GM23338 (cell line): ENCODE measurements around the gene ASPG. TPM values are rescaled to one million over a fixed set of nuclear protein-coding genes. Genes with fewer than 3 reads are reported as not detected.

ENCODE experiments used
- ATAC-seq: fragments of 200-7000 bp; cut with Tn5 transposase; 3 replicates; pipeline ENCODE4 v1.9.1; 2020
- DNase-seq: peaks from one replicate; pipeline ENCODE4 v3.0.0-alpha.2; 2015; ENCODE audit warnings: low spot score
- H2AFZ ChIP-seq: fragments of 200-600 bp; sonication (generic); 2 replicates; pipeline ENCODE4 v1.8.0; 2016; ENCODE audit warnings: antibody characterized with exemption, mild to moderate bottlenecking, moderate library complexity
- H3F3A ChIP-seq: fragments of 200-600 bp; sonication (generic); replicated peaks from 2 replicates; pipeline ENCODE4 v1.8.0; 2017; ENCODE audit warnings: antibody characterized with exemption, mixed run types, low read depth
- H3K27ac ChIP-seq: fragments of 200-600 bp; sonication (generic); 2 replicates; pipeline ENCODE4 v1.6.1; 2016; ENCODE audit warnings: low read depth
- H3K27me3 ChIP-seq: fragments of 200-600 bp; sonication (generic); 2 replicates; pipeline ENCODE4 v1.8.0; 2016; ENCODE audit warnings: mild to moderate bottlenecking, mixed run types, moderate library complexity; ENCODE audit not compliant: insufficient read depth
- H3K36me3 ChIP-seq: fragments of 200-600 bp; sonication (generic); 2 replicates; pipeline ENCODE4 v1.8.0; 2016; ENCODE audit warnings: mild to moderate bottlenecking; ENCODE audit not compliant: insufficient read depth
- H3K4me1 ChIP-seq: fragments of 200-600 bp; sonication (generic); 2 replicates; pipeline ENCODE4 v1.8.0; 2016; ENCODE audit warnings: mild to moderate bottlenecking, moderate library complexity; ENCODE audit not compliant: insufficient read depth
- H3K4me2 ChIP-seq: fragments of 200-600 bp; sonication (generic); 2 replicates; pipeline ENCODE4 v1.7.1; 2017; ENCODE audit warnings: mixed run types
- H3K4me3 ChIP-seq: fragments of 200-600 bp; sonication (generic); 2 replicates; pipeline ENCODE4 v1.6.1; 2016; ENCODE audit warnings: mixed run types
- H3K79me2 ChIP-seq: fragments of 200-600 bp; sonication (generic); replicated peaks from 2 replicates; pipeline ENCODE4 v1.8.0; 2017; ENCODE audit warnings: mild to moderate bottlenecking; ENCODE audit not compliant: insufficient read depth
- H3K9me2 ChIP-seq: fragments of 200-600 bp; sonication (generic); 2 replicates; pipeline ENCODE4 v1.8.0; 2017; ENCODE audit not compliant: insufficient read depth
- H4K20me1 ChIP-seq: fragments of 200-600 bp; sonication (generic); replicated peaks from 2 replicates; pipeline ENCODE4 v1.8.0; 2017; ENCODE audit warnings: mild to moderate bottlenecking; ENCODE audit not compliant: insufficient read depth
- H3K27ac Mint-ChIP-seq: 2 replicates; pipeline ENCODE4 v1.8.0; 2020; ENCODE audit warnings: inconsistent platforms, mild to moderate bottlenecking, moderate library complexity, mixed read lengths
- H3K27me3 Mint-ChIP-seq: 3 replicates; pipeline ENCODE4 v1.8.0; 2022; ENCODE audit warnings: low read depth, mild to moderate bottlenecking, moderate library complexity, mixed read lengths, inconsistent platforms; ENCODE audit not compliant: insufficient read depth, poor library complexity
- H3K36me3 Mint-ChIP-seq: 3 replicates; pipeline ENCODE4 v1.8.0; 2021; ENCODE audit warnings: low read depth, mild to moderate bottlenecking, inconsistent platforms, moderate library complexity, mixed read lengths
- H3K4me1 Mint-ChIP-seq: 3 replicates; pipeline ENCODE4 v1.8.0; 2020; ENCODE audit warnings: mild to moderate bottlenecking, inconsistent platforms, mixed read lengths
- H3K4me3 Mint-ChIP-seq: 3 replicates; pipeline ENCODE4 v1.8.0; 2021; ENCODE audit warnings: moderate library complexity, mild to moderate bottlenecking, inconsistent platforms, mixed read lengths
- H3K9me3 Mint-ChIP-seq: 3 replicates; pipeline ENCODE4 v1.8.0; 2020; ENCODE audit warnings: moderate library complexity, mild to moderate bottlenecking, inconsistent platforms, mixed read lengths
- CREB1 ChIP-seq: fragments of 250-450 bp; sonication (Bioruptor Pico); IDR thresholded peaks from 2 replicates; pipeline ENCODE4 v1.5.0; 2020; ENCODE audit warnings: low read depth, mild to moderate bottlenecking, moderate library complexity
- ETS1 ChIP-seq: IDR thresholded peaks from 2 replicates; pipeline ENCODE4 v1.6.1; 2016; ENCODE audit warnings: antibody characterized with exemption
- EZH2 ChIP-seq: fragments of 200-600 bp; sonication (generic); IDR thresholded peaks from one replicate; pipeline ENCODE4 v1.8.0; 2017; ENCODE audit warnings: antibody characterized with exemption, mild to moderate bottlenecking, low read depth; ENCODE audit not compliant: unreplicated experiment
- EZH2phosphoT487 ChIP-seq: fragments of 200-600 bp; sonication (generic); IDR thresholded peaks from one replicate; pipeline ENCODE4 v1.8.1; 2018; ENCODE audit warnings: antibody characterized with exemption; ENCODE audit not compliant: unreplicated experiment
- JUNB ChIP-seq: IDR thresholded peaks from one replicate; pipeline ENCODE4 v1.6.1; 2016; ENCODE audit warnings: antibody characterized with exemption; ENCODE audit not compliant: unreplicated experiment
- NANOG ChIP-seq: IDR thresholded peaks from 2 replicates; pipeline ENCODE4 v1.6.1; 2016; ENCODE audit warnings: antibody characterized with exemption, borderline replicate concordance
- POLR2AphosphoS5 ChIP-seq: IDR thresholded peaks from 2 replicates; pipeline ENCODE4 v1.6.1; 2016; ENCODE audit warnings: antibody characterized with exemption, low read depth
- STAT1 ChIP-seq: IDR thresholded peaks from one replicate; pipeline ENCODE4 v1.6.1; 2016; ENCODE audit warnings: antibody characterized with exemption; ENCODE audit not compliant: unreplicated experiment
- ZNF114 ChIP-seq: fragments of 250-450 bp; sonication (Bioruptor Pico); IDR thresholded peaks from 2 replicates; pipeline ENCODE4 v1.5.0; 2020; ENCODE audit warnings: mild to moderate bottlenecking, moderate library complexity
- ZNF331 ChIP-seq: fragments of 250-450 bp; sonication (Bioruptor Pico); IDR thresholded peaks from 2 replicates; pipeline ENCODE4 v1.5.0; 2020; ENCODE audit warnings: low read depth, mild to moderate bottlenecking, moderate library complexity
- ZNF462 ChIP-seq: fragments of 250-450 bp; sonication (Bioruptor Pico); IDR thresholded peaks from 2 replicates; pipeline ENCODE4 v1.5.0; 2020; ENCODE audit warnings: mild to moderate bottlenecking, moderate library complexity
- polyA plus RNA-seq: library from polyadenylated mRNA; unstranded; fragments of >200 nt; fragmentation: Nextera tagmentation; extraction: Ambion mirVana; gene quantifications from 2 replicates; pipeline ENCODE4 v1.2.1, GENCODE V29; 2016
- total RNA-seq: library from RNA; depleted of rRNA; stranded (reverse); fragments of >200 nt; shearing (Covaris generic); gene quantifications from 2 replicates; pipeline ENCODE4 v1.2.3, GENCODE V29; 2014
- TF ChIP-seq, protein P1 (sequence below): IDR thresholded peaks from one replicate; pipeline ENCODE4 v1.6.1; 2018; ENCODE audit warnings: antibody characterized with exemption; ENCODE audit not compliant: unreplicated experiment
- TF ChIP-seq, protein P2 (sequence below), 2 experiments: fragments of 200-600 bp in 1 of 2; sonication (generic) in 1 of 2; conservative IDR thresholded peaks; 2 replicates each; pipeline versions ENCODE4 v1.5.1 to v1.6.1; 2016 to 2017; ENCODE audit warnings: antibody characterized with exemption in 2 of 2, low read depth in 2 of 2, mild to moderate bottlenecking in 2 of 2, moderate library complexity in 1 of 2

ASPG gene
- total and polyA plus RNA-seq, 2 experiments from 2014 or later, result 0.61 to 6.2 TPM

DNA sequence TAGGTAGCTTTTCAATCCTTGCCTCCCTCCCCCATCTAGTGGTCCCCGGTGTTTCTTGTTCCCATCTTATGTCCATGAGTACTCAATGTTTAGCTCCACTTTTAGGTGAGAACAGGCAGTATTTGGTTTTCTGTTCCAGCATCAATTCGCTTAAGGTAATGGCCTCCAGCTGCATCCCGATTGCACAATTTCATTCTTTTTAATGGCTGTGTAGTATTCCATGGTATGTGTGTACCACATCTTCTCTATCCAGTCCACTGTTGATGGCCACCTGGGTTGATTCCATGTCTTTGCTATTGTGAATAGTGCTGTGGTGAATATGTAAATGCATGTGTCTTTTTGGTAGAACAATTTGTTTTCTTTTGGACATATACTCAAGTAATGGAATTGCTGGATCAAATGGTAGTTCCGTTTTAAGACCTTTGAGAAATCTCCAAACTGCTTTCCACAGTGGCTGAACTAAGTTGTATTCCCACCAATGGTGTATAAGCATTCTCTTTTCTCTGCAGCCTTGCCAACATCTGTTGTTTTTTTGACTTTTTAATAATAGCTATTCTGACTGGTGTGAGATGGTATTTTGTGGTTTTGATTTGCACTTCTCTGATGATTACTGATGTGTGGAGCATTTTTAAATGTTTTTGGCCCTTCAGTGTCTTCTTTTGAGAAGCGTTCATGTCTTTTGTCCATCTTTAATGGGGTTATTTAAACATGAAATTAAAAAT, 34.2 kb upstream of the ASPG start:
- Histone ChIP-seq H2AFZ (no peak overlapping the region), H3K36me3 (no peaks in the 10 kb centered on the region), H4K20me1 (no peaks in the 10 kb centered on the region), H3K4me3 (no peak overlapping the region), H3K27ac (no peak overlapping the region), H3K79me2 (no peaks in the 10 kb centered on the region), H3K27me3 (no peaks in the 10 kb centered on the region), H3K4me1 (no peaks in the 10 kb centered on the region), H3F3A (no peaks in the 10 kb centered on the region), H3K4me2 (no peak overlapping the region), H3K9me2 (no peaks in the 10 kb centered on the region)
- no peak for TF ChIP-seq STAT1
- TF ChIP-seq NANOG, result no peak
- TF ChIP-seq ZNF462 (CRISPR knock-in tag), result no peak
- TF ChIP-seq, protein P1, sequence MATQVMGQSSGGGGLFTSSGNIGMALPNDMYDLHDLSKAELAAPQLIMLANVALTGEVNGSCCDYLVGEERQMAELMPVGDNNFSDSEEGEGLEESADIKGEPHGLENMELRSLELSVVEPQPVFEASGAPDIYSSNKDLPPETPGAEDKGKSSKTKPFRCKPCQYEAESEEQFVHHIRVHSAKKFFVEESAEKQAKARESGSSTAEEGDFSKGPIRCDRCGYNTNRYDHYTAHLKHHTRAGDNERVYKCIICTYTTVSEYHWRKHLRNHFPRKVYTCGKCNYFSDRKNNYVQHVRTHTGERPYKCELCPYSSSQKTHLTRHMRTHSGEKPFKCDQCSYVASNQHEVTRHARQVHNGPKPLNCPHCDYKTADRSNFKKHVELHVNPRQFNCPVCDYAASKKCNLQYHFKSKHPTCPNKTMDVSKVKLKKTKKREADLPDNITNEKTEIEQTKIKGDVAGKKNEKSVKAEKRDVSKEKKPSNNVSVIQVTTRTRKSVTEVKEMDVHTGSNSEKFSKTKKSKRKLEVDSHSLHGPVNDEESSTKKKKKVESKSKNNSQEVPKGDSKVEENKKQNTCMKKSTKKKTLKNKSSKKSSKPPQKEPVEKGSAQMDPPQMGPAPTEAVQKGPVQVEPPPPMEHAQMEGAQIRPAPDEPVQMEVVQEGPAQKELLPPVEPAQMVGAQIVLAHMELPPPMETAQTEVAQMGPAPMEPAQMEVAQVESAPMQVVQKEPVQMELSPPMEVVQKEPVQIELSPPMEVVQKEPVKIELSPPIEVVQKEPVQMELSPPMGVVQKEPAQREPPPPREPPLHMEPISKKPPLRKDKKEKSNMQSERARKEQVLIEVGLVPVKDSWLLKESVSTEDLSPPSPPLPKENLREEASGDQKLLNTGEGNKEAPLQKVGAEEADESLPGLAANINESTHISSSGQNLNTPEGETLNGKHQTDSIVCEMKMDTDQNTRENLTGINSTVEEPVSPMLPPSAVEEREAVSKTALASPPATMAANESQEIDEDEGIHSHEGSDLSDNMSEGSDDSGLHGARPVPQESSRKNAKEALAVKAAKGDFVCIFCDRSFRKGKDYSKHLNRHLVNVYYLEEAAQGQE, result no peak
- no peak for TF ChIP-seq ETS1
- no peak for TF ChIP-seq ZNF331 (CRISPR knock-in tag)
- no peak for TF ChIP-seq CREB1 (CRISPR knock-in tag)
- TF ChIP-seq POLR2AphosphoS5, result no peak
- TF ChIP-seq, protein P2, sequence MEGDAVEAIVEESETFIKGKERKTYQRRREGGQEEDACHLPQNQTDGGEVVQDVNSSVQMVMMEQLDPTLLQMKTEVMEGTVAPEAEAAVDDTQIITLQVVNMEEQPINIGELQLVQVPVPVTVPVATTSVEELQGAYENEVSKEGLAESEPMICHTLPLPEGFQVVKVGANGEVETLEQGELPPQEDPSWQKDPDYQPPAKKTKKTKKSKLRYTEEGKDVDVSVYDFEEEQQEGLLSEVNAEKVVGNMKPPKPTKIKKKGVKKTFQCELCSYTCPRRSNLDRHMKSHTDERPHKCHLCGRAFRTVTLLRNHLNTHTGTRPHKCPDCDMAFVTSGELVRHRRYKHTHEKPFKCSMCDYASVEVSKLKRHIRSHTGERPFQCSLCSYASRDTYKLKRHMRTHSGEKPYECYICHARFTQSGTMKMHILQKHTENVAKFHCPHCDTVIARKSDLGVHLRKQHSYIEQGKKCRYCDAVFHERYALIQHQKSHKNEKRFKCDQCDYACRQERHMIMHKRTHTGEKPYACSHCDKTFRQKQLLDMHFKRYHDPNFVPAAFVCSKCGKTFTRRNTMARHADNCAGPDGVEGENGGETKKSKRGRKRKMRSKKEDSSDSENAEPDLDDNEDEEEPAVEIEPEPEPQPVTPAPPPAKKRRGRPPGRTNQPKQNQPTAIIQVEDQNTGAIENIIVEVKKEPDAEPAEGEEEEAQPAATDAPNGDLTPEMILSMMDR (conservative IDR thresholded peaks at IDR 0.05; ENCODE audit: low read depth in 2 of 2), result no peak
- no peak for TF ChIP-seq EZH2phosphoT487
- TF ChIP-seq EZH2, result no peak
- TF ChIP-seq ZNF114 (CRISPR knock-in tag), result no peak
- no peak for TF ChIP-seq JUNB
- no peaks in the 10 kb centered on the region; the same call in 2 of the 3 replicates for H3K4me1 Mint-ChIP-seq
- no peaks in the 10 kb centered on the region for H3K36me3 Mint-ChIP-seq
- no peak for DNase-seq
- H3K27ac Mint-ChIP-seq, result no peak overlapping the region
- ATAC-seq, result no peak
- no peaks in the 10 kb centered on the region for H3K9me3 Mint-ChIP-seq
- no peak overlapping the region for H3K4me3 Mint-ChIP-seq
- H3K27me3 Mint-ChIP-seq, result peaks cover 2% of the 10 kb centered on the region
